NB4 (cell line): ENCODE data around the gene RPL18.

Experiments used
- CTCF ChIP-seq: IDR thresholded peaks from one replicate; pipeline ENCODE4 v1.5.1; 2012; ENCODE audit warnings: low read depth, low read length
- MYC ChIP-seq: IDR thresholded peaks from 2 replicates; pipeline ENCODE4 v1.6.1; 2011; ENCODE audit warnings: low read depth, low read length
- POLR2A ChIP-seq: IDR thresholded peaks from 2 replicates; pipeline ENCODE4 v1.6.1; 2011; ENCODE audit warnings: mild to moderate bottlenecking; ENCODE audit not compliant: insufficient read length; ENCODE audit errors: extremely low read depth

- TF ChIP-seq CTCF: no peak
- TF ChIP-seq POLR2A: no peak
- TF ChIP-seq MYC: no peak
Observed at GRCh38 chr19:48609571-48610108, 9.3 kb downstream of the RPL18 start.
